HAP-1 (cell line): ENCODE results near the gene BORCS8.
"Not testable (repeated sequence)": the region's sequence is repeated elsewhere in the genome, so short reads cannot be mapped to it uniquely, and the experiment has no call there.

Source experiments
- DNase-seq, 2 experiments: peaks; one replicate each; pipeline ENCODE4 v3.0.0-alpha.2; 2016 to 2020; ENCODE audit warnings: low spot score in 2 of 2
- H3K27me3 ChIP-seq: fragments of 250-450 bp; sonication (Bioruptor Pico); 2 replicates; pipeline ENCODE4 v1.5.1; 2020; ENCODE audit warnings: low read depth, mild to moderate bottlenecking, moderate library complexity
- H3K36me3 ChIP-seq: fragments of 250-450 bp; sonication (Bioruptor Pico); replicated peaks from 2 replicates; pipeline ENCODE4 v1.5.1; 2020; ENCODE audit warnings: mild to moderate bottlenecking
- H3K4me1 ChIP-seq: fragments of 250-450 bp; sonication (Bioruptor Pico); 2 replicates; pipeline ENCODE4 v1.5.1; 2020; ENCODE audit warnings: mild to moderate bottlenecking
- H3K4me3 ChIP-seq: fragments of 250-450 bp; sonication (Bioruptor Pico); 2 replicates; pipeline ENCODE4 v1.5.1; 2020; ENCODE audit warnings: mild to moderate bottlenecking, moderate library complexity
- H3K9me3 ChIP-seq: fragments of 250-450 bp; sonication (Bioruptor Pico); 2 replicates; pipeline ENCODE4 v1.5.1; 2020; ENCODE audit warnings: mild to moderate bottlenecking, moderate library complexity
- in situ Hi-C: fragments of 300-500 bp; cut with MboI; formaldehyde crosslinking; loops from 3 replicates; pipeline ENCODE4 v1.14.3; 2020; ENCODE audit warnings: low sequenced_read_pairs, inconsistent platforms, mixed read lengths

BORCS8 gene

DNA sequence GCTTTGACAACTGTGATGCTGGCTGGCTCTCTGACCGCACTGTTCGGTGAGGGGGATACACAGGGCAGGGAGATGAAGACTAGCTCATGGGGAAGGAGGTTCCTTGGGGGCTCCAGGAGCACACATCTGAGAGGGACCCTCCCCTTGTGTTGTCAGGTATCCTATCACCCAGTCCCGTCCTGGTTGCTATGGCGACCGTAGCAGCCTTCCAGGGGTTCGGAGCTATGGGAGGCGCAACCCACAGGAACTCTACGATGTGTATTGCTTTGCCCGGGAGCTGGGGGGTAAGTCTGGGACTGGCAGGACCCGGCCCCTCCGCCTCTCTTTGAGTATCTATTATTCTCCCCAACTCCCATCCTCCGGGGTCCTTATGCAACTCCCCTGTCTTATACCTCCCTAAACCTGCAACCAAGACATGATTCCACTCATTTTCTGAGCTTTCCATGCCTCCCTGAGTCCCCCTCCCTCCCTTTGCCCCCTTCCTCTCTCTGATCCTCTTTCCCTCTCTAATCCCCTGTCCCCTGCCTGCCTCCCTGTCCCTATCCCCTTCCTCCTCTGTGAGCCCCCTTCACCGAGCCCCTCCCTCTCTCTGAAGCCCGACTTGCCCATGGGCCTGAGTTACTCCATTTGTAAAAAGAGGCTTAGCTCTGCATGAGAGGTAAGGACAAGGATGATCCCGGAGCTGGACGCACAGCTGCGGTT lies 32.3 kb upstream of the BORCS8 start:
- no peaks in the 10 kb centered on the region for H3K36me3 ChIP-seq
- DNase-seq: no peak
- H3K9me3 ChIP-seq: no peaks in the 10 kb centered on the region
- peak overlapping the region; percentile 7; the same call in 1 of the 2 replicates for H3K4me3 ChIP-seq
- H3K27me3 ChIP-seq: peaks cover 5% of the 10 kb centered on the region; the same call in 1 of the 2 replicates
- in situ Hi-C loops: no loop called here
- no peaks in the 10 kb centered on the region; the same call in 1 of the 2 replicates for H3K4me1 ChIP-seq

DNA sequence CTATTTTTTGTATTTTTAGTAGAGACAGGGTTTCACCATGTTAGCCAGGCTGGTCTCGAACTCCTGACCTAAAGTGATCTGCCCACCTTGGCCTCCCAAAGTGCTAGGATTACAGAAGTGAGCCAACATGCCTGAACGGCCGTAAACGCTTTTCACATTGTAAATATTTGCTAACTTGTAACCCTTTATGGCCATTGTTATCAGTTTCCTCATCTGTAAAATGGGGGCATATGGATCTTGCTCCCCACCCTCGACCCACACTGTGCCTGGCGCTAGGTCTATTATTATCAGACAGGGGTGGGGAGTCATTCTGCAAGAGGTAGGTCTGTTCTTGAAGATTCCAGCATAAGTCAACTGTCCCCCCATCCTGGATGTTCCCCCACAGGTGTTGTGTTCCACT lies 31.7 kb upstream of the BORCS8 start:
- peaks cover 2% of the 10 kb centered on the region; the same call in 1 of the 2 replicates for H3K27me3 ChIP-seq
- in situ Hi-C loops: no loop called here

GRCh38 chr19:19223060-19223459 lies 31.1 kb upstream of the BORCS8 start:
- H3K4me3 ChIP-seq: no peak overlapping the region
- no peaks in the 10 kb centered on the region for H3K9me3 ChIP-seq
- H3K27me3 ChIP-seq: no peaks in the 10 kb centered on the region; the same call in 1 of the 2 replicates
- no peaks in the 10 kb centered on the region for H3K36me3 ChIP-seq
- no peaks in the 10 kb centered on the region; the same call in 1 of the 2 replicates for H3K4me1 ChIP-seq
- in situ Hi-C loops: no loop called here
- no peak for DNase-seq

More for the DNA sequence above, 31.7 kb upstream of the BORCS8 start:
- Histone ChIP-seq H3K36me3 (no peaks in the 10 kb centered on the region), H3K4me3 (no peak overlapping the region), H3K4me1 (no peaks in the 10 kb centered on the region; the same call in 1 of the 2 replicates), H3K9me3 (no peaks in the 10 kb centered on the region)
- no peak for DNase-seq

- in situ Hi-C loops, H3K27me3 ChIP-seq, H3K36me3 ChIP-seq, H3K4me3 ChIP-seq, DNase-seq, H3K4me1 ChIP-seq, H3K9me3 ChIP-seq: not testable (repeated sequence)
These were observed 29.0 kb upstream of the BORCS8 start for GRCh38 chr19:19221000-19221399.

DNA sequence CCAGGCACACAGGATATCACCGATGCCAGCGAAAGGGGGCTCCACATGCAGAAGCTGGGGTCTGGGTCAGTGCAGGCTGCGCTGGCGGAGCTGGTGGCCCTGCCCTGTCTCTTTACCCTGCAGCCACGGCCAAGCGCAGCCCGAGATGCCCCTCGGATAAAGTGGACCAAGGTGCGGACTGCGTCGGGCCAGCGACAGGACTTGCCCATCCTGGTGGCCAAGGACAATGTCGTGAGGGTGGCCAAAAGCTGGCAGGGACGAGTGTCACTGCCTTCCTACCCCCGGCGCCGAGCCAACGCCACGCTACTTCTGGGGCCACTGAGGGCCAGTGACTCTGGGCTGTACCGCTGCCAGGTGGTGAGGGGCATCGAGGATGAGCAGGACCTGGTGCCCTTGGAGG lies 27.0 kb upstream of the BORCS8 start:
- Histone ChIP-seq H3K36me3 (no peaks in the 10 kb centered on the region), H3K9me3 (no peaks in the 10 kb centered on the region), H3K4me3 (no peak overlapping the region), H3K27me3 (peaks cover 5% of the 10 kb centered on the region; the same call in 1 of the 2 replicates), H3K4me1 (no peaks in the 10 kb centered on the region)
- in situ Hi-C loops: no loop called here
- no peak for DNase-seq

DNA sequence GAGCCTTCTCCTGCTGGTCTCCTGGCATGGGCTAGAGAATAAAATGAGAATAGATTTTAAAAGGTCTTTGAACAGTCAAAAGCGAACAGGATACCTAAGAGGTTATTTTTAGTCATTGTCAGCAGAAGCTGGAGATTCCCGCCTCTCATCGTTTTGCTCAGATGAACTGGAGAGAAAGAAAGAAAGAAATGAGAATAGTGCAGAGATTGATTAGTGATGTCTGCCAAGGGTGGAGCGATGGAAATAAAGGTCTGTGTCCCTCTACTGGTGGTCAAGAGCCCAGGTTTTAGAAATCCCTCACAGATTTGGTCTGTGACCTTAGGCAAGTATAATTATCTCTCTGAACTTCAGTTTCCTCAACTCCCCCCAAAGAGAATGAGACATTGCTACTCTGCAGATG lies 25.1 kb upstream of the BORCS8 start:
- no peak for DNase-seq
- in situ Hi-C loops: no loop called here
- H3K27me3 ChIP-seq: peaks cover 18% of the 10 kb centered on the region

DNA sequence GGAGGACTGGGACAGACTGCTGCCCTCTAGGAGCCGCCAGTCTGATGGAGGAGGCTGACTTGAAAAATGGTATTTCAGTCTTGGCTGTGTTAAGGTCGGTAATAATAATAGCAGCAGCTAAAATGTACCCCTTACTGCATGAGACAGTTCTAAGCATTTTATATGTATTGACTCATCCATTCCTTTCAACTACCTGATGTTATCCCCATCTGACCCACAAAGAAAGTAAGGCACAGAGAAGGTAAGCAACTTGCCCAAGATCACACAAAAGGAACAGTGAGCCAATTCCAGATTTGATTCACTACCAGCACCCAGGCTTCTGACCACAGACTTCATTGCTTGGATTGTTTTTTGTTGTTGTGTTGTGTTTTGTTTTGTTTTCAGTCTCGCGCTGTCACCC lies 23.8 kb upstream of the BORCS8 start:
- no peak for DNase-seq
- Histone ChIP-seq H3K9me3 (no peaks in the 10 kb centered on the region), H3K4me1 (no peaks in the 10 kb centered on the region), H3K27me3 (peaks cover 25% of the 10 kb centered on the region), H3K4me3 (no peak overlapping the region), H3K36me3 (no peaks in the 10 kb centered on the region)
- in situ Hi-C loops: no loop called here

More for the DNA sequence above, 25.1 kb upstream of the BORCS8 start:
- Histone ChIP-seq H3K4me3 (no peak overlapping the region), H3K36me3 (no peaks in the 10 kb centered on the region), H3K4me1 (no peaks in the 10 kb centered on the region), H3K9me3 (no peaks in the 10 kb centered on the region)

- in situ Hi-C loops: no loop called here
- H3K27me3 ChIP-seq: peaks cover 25% of the 10 kb centered on the region
- no peaks in the 10 kb centered on the region for H3K9me3 ChIP-seq
- DNase-seq: peak; percentile 45 to 87
- H3K4me1 ChIP-seq: no peaks in the 10 kb centered on the region
- H3K4me3 ChIP-seq: no peak overlapping the region
- H3K36me3 ChIP-seq: no peaks in the 10 kb centered on the region
These were observed 22.9 kb upstream of the BORCS8 start for GRCh38 chr19:19214892-19215291.

GRCh38 chr19:19214159-19214490 lies 22.2 kb upstream of the BORCS8 start:
- Histone ChIP-seq H3K4me3 (no peak overlapping the region), H3K36me3 (no peaks in the 10 kb centered on the region), H3K27me3 (peaks cover 25% of the 10 kb centered on the region), H3K9me3 (no peaks in the 10 kb centered on the region), H3K4me1 (no peaks in the 10 kb centered on the region)
- DNase-seq: no peak
- in situ Hi-C loops: no loop called here

DNA sequence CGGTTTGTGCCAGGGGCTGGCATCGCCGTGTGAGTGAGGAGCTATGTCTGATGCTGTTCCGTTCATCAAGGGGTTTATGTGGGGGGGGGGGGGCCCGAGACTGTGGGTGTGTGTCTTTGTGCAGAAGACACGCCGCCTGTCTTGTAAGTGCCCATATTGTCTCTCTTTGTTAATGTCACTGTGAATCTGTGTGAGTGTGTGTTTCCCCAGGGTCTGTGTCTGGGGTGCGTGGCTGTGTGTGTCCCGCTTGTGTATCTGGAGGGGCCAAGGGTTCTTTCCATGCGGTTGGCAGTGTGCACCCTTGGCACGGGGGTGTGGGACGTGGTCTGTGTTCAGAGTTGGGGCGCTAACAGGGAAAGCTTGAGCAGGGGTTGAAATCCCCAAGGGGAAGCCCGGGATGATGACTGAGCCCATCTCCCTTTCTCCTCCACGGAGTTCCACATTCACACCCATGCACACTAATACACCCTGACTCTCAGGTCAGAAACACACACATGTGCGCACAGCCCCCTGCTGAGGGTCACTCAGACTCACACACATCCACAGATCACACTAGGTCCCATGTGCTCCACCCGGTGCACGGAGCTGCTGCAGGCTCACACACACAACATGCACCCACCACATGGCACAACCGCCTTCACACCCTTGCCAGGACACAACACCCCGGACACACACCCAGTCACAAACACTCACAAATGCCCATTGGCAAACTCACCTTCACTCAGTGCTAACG lies 21.6 kb upstream of the BORCS8 start:
- in situ Hi-C loops: no loop called here
- no peaks in the 10 kb centered on the region for H3K9me3 ChIP-seq
- H3K36me3 ChIP-seq: no peaks in the 10 kb centered on the region
- H3K4me3 ChIP-seq: no peak overlapping the region
- DNase-seq: no peak
- H3K4me1 ChIP-seq: no peaks in the 10 kb centered on the region
- H3K27me3 ChIP-seq: peaks cover 25% of the 10 kb centered on the region

DNA sequence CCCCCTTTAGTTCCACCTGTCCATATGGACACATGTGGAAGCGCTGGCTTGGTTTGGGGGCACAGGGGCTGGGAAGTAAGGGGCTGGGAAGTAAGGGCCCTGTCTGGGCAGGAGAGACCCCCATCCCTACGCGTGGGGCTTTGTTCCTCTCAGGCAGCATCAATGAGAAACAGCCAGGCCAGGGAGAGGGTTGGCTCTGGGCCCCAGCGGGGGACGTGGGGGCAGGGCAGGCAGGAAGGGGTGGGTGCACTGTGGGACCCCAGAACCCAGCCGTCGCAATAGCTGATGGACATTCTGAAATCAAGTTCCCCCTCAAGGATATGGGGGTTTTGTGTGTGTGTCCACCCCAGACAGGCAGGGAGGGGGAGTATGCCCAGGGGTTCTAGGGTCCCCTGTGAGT lies 21.0 kb upstream of the BORCS8 start:
- DNase-seq: no peak
- H3K4me3 ChIP-seq: no peak overlapping the region
- H3K36me3 ChIP-seq: no peaks in the 10 kb centered on the region
- H3K27me3 ChIP-seq: peaks cover 25% of the 10 kb centered on the region
- in situ Hi-C loops: no loop called here
- no peaks in the 10 kb centered on the region for H3K9me3 ChIP-seq
- no peaks in the 10 kb centered on the region for H3K4me1 ChIP-seq

- in situ Hi-C loops: no loop called here
- DNase-seq: no peak
- Histone ChIP-seq H3K9me3 (no peaks in the 10 kb centered on the region), H3K4me1 (no peaks in the 10 kb centered on the region), H3K27me3 (peaks cover 25% of the 10 kb centered on the region), H3K4me3 (no peak within 1 kb of the TSS), H3K36me3 (no peaks in the 10 kb centered on the region)
These were observed 19.8 kb upstream of the BORCS8 start, which contains the start of gene NCAN for GRCh38 chr19:19211499-19212420. TSS of gene NCAN (plus strand) at chr19:19211958. CDS start at chr19:19216954, 4,996 bp downstream.

- no peaks in the 10 kb centered on the region for H3K4me1 ChIP-seq
- no peaks in the 10 kb centered on the region for H3K9me3 ChIP-seq
- H3K36me3 ChIP-seq: no peaks in the 10 kb centered on the region
- in situ Hi-C loops: no loop called here
- no peak for DNase-seq
- no peak overlapping the region for H3K4me3 ChIP-seq
- H3K27me3 ChIP-seq: peaks cover 22% of the 10 kb centered on the region
These were observed 17.4 kb upstream of the BORCS8 start for GRCh38 chr19:19209372-19209771.
